Measurements from ENCODE around the gene ILF3.
"Not testable (repeated sequence)": the region's sequence is repeated elsewhere in the genome, so short reads cannot be mapped to it uniquely, and the experiment has no call there.

The ILF3 gene

DNA sequence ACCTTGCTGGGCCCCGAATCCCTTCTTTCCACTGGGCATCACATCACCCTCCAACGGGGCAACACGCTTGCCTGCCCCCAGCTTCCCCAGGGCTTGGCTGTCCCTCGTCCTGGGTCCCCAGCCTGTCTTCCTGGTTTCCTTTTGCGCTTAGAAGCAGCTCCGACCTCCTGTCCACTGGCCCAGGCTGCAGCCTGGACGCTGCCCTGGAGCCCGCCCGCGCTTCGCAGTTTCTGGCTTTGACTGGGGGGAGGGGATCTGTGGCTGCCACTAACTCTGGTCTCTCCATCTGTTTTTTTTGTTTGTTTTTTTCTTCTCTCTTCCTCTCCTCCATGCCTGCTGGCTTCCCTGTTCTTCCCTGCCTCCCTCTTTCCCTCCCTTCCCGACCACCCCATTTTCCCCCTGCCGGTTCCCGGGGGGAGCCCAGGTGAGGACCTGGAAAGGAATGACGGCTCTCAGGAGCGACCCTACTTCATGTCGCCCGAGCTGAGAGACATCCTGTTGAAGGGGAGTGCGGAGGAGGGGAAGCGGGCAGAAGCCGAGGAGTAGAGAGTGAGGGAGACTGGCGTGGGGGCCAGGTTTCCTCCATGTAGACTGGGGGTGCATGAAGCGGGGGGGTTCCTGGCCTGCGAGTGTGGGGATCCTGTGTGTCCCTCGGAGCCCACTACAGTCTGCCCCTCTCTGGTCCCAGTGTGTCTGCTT lies 11.5 kb upstream of the ILF3 start:
- no peak for DNase-seq (ENCODE audit: low read depth in 3 of 3)

DNA sequence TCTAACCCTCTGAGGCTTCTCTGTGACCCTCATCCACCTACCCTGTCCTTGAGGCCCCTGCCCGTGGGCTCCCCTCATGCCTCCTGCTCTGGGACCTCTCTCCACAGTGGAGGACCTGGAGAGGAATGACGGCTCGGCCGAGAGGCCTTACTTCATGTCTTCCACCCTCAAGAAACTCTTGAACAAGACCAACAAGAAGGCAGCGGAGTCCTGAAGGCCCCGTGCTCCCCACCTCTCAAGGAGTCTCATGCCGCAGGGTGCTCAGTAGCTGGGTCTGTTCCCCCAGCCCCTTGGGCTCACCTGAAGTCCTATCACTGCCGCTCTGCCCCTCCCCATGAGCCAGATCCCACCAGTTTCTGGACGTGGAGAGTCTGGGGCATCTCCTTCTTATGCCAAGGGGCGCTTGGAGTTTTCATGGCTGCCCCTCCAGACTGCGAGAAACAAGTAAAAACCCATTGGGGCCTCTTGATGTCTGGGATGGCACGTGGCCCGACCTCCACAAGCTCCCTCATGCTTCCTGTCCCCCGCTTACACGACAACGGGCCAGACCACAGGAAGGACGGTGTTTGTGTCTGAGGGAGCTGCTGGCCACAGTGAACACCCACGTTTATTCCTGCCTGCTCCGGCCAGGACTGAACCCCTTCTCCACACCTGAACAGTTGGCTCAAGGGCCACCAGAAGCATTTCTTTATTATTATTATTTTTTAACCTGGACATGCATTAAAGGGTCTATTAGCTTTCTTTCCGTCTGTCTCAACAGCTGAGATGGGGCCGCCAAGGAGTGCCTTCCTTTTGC lies 10.8 kb upstream of the ILF3 start:
- no peak for DNase-seq (ENCODE audit: low read depth in 3 of 3)

DNA sequence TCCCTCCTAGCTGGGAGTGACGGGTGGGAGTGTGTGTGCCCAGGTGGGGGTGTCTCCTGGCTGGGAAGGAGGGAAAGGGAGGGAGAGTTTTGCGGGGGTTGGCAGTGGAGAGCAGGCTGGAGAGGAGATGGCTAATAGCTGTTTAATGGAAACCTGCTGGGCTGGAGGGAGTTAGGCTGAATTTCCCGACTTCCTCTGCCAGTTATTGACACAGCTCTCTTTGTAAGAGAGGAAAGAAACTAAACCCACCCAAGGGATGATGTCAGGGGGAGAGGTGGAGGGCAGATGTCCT lies 10.2 kb upstream of the ILF3 start:
- no peak for DNase-seq (ENCODE audit: low read depth in 3 of 3)

DNA sequence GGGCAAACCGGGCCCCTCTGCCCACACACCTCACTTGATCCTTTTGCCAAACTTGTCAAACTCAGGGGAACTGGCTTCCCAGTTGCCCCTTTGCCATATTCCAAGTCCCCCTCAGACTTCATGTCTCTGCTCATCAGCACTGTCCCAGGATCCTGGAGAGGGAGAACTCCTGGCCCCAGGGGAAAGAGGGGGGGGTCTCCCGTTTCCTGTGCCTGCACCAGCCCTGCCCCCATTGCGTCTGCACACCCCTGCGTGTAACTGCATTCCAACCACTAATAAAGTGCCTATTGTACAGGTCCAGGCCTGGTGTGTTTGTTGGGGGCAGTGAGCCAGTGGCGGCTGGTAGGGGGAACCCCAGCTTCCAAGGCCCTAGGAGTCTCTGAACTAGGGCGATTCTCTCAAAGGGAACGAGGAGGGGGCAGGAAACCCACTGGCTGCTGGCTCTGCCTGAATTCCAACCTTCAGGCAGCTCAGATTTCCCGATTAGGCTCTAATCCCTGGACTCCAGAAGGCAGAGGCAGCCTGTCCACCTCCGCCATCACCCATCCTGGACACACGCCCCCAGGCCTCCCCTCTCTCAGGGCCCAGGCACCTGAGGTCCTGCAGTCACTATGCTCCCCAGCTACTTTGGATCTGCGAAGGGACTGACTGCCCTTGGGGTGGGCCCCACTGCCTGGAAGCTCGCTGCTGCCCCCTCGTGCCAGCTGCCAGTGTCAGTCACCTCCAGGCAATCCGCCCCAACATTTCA lies 9.7 kb upstream of the ILF3 start:
- DNase-seq (ENCODE audit: low read depth in 3 of 3) = peak; percentile 69 to 82 (median 72)

DNA sequence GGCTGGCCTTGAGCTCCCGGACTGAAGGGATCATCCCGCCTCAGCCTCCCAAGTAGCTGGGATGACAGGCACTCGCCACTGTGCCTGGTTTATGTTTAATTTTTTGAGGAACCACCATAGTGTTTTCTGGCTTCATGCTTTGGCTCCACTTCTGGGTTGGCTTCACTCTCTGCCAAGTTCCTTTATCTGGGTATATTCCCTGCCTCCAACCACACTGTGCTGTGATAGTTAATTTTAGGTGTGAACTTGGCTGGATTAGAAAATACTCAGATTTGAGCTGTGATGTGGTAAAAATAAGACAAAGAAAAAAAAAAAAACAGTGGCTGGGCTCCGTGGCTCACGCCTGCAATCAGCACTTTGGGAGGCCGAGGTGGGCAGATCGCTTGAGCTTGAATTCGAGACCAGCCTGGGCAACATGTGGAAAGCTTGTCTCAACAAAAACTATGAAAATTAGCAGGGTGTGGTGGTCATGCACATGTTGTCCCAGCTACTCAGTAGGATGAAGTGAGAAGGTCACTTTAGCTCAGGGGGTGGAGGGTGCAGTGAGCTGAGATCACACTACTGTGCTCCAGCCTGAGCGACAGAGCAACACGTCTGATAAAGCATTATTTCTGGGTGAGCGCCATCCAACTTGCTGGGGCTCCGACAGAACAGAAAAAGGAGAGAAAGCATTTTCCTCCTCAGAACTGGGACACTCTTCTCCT lies 7.5 kb upstream of the ILF3 start:
- DNase-seq (ENCODE audit: low read depth in 3 of 3) = no peak

DNA sequence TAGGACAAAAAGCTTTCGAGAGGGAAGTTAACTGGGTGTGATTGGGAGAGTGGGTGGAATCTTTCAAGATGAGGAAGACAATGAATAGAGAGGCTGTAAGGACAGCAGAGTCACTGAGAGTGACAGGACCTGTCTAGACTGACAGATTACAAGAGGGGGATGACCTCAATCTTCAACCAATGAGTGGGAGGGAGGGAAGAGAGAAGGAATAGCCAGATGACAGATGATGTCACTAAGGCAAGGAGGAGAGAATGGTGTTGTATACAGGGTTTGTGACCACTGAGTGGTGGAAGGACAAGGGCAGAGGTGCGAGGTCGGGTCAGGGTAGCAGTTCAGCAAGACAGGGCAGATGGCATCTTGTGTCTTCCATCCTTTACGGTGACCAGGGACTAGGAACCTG lies 5.8 kb upstream of the ILF3 start:
- DNase-seq (ENCODE audit: low read depth in 3 of 3) = no peak

DNA sequence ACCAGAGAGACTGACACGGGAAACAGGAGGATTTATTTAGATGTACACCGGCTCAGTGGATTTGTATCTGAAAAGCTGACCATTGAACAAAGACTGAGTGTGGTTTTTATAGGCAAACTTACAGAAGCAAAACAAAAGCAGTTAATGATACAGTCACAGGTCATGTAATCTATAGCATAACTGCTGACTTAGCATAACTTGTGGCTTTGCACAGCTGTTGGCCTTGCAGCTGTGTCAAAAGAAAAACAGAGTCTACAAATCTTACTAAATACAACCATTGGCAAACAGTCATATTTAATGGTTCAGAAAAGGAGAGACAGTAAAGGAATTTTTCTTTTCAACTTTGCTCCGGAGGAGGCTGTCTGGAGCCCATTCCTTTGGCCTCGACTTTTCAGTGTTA lies 2.3 kb upstream of the ILF3 start:
- DNase-seq (ENCODE audit: low read depth in 3 of 3) = no peak

DNA sequence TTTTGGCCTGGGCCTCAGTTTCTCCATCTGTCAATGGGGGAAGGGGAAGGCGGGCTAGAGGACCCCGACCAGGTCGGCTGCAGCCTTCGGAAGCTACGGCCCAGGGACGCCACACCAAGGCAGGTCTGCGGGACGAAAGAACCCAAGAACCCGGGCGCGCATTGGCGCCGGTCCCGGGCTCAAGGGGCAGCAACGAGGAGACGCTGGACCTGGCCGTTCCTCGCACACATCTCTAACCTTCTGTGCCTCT lies 739 bp upstream of the ILF3 start:
- DNase-seq (ENCODE audit: low read depth in 3 of 3) = no peak

DNA sequence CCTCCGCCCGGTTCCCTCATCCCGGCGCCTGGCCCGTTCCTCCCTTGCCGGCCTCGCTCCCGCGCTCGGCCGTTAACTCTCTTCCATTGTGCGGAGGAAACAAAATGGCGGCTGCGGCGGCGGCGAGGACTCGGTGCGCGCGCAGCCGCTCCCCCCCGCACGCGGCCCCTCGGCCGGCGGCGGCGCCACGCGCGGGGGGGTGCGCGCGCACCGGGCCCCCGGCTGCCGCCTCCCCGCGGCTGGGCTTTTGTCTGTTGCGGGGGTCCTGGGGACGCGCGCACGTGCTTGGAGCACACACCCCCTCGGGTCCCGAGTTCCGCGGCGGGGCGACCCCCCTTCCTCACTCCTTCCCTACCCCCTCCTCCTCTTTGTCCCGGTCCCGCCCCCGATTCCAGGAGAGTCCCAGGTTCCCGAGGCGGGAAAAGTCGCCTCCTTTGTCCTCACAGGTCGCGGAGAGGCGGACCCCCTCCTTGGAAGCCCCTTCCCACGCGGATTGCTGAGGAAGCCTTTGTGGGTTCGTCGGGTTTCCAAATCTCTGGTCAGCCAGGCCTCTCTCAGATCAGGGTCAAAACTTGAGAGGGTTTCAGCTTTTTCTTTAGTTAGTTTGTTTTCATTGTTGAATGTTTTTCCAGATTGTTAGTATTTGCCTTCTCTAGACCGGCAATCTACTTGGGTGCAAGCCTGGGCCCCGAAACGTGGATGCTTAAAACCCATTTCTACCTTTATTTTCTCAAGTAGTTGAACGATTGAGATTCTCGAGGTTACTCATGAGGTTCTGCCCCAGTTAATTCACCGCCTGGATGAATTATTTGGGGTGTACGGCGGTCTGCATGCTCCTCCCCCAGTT lies 687 bp downstream of the ILF3 start:
- DNase-seq (ENCODE audit: low read depth in 3 of 3) = peak; percentile 19 to 54 (median 36)

DNA sequence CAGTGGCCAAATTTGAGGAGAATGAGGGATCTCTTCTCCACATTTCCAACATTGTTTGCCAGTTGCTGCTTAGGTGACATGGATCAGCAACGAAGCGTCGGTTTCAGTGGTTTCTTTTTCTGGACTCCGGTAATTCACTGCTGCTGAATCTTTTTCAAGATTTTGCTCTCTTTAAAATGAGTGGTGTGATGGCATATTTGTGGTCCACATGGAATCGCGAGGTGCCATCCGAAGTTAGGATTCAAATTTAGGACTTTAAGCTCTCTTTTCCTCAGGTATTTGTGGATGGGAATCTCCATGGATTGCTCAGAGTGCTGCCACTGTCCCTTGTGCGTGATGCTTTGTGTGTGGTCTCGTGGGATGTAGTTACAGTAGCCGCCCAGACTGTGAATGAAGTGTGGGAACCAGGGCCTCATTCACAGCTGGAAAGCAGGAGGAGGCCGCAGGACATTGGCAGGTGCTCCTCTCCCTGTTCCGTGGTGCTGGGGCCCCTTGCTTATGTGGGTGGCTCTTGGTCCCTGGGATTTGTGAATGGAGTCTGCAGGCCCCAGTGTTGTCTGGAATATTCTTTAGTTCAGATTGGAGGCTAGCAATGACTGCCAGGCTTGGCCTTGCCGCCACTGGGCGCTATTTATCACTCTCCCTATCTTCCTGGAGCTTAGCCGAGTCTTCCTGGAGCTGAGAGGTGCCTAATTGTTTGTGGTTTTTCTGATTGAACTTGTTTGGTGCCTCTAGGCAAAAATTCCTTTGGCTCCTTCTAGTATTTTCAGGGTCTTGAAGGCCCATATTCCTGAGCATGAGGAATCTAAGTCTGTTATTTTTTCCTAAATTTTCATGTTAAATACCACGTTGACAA lies 1.5 kb downstream of the ILF3 start:
- no peak for DNase-seq (ENCODE audit: low read depth in 3 of 3)

DNA sequence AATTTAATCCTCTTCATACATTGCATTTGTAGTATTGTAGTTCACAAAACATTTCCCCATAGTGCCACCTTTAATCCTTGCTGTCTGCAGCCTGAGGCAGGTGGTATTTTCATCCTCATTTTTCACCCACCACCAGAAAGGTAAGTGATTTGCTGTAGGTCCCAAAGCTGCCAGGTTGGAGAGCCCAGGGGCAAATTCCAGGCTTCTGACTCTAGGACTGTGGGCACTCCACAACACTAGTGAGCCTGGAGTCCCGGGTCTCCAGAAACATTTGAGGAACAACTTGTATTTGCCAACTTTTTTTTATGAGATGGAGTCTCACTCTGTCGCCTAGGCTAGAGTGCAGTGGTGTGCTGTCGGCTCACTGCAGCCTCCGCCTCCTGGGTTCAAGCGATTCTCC lies 6.2 kb downstream of the ILF3 start:
- DNase-seq (ENCODE audit: low read depth in 3 of 3) = no peak

DNA sequence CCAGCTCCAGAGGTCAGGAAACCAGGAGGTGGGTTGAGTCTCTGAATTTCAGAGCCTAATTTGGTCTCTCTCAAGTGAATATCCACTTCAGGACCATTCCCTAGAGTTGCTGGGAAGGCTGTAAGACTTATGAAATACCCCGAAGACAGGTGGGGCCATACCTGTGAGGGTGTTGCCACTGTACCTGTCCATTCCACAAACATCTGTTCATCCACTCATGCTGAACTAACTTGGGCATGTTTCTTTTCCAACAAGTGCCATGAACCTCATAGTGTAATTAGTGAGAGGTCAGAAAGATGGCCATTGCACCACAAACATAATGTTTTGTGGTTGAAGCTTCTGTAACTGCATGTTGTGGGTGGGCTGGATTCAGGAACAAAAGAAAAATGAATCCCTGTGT lies 7.8 kb downstream of the ILF3 start:
- DNase-seq (ENCODE audit: low read depth in 3 of 3) = no peak

DNA sequence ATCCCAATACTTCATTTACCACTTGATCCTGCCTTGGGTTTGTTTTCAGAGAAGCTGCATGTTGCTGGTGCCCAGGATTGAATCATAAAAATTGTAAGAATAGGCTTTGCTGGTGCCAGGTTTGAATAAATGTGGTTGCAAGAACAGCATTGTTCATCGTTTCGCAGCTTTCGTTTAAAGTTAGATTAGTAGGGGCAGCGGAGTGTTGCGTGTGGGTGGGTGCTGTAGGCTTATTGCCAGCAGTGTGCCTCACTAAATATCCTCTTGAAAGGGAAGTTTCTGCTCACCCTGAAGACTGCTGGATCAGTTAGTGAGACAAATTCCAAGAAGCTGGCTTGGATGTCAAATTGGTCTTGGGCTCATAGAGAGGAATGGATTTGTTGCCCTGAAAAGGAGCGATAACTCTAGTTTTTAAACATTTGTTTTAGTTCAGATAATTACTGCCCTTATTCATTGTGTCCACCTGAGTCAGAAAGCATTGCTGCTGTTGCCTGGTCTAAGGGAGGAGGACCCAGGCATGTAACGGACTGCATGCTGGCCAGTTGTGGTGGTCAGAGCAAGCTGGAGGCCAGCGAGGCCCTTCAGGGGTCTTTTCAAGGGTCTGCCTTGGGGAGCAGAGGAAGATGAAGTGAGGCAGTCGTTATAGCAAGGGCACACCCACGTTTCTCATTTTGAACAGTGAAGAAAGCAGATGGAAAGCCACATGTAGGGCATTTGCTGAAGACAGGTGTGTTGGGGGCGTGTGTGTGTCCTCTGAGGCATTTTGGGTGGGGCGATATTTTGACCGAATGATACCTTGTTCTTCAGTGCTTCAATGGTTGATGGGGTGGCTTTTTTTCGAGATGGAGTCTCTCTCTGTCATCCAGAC lies 8.5 kb downstream of the ILF3 start:
- peak in 1 of 3 experiments; percentile 32 for DNase-seq (ENCODE audit: low read depth in 3 of 3)

DNA sequence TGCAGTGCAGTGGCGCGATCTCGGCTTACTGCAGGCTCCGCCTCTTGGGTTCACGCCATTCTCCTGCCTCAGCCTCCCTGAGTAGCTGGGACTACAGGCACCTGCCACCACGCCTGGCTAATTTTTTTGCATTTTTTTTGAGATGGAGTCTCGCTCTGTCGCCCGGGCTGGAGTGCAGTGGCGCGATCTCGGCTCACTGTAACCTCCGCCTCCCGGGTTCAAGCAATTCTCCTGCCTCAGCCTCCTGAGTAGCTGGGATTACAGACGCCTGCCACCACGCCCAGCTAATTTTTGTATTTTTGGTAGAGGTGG lies 9.1 kb downstream of the ILF3 start:
- not testable (repeated sequence) for DNase-seq (ENCODE audit: low read depth in 3 of 3)

DNA sequence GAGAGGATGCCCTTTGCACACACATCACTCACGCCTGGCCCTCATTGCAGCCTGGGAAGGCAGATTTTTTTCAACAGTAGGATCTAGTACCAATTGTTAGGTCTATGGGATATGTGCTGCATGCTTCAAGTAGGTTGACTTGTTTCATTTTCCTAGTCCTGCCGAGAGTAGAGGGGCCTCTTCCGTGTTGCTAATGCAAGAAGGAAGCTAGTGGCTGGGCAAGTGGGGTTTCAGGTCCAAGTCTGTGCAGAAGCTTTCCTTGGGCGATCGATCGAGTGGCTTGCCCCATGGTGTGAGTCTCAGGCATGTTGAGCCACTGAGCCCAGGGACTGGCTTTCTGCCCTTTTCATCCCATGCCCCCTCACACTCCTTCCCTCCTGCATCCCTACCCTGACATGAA lies 13.7 kb downstream of the ILF3 start:
- DNase-seq (ENCODE audit: low read depth in 3 of 3) = no peak

DNA sequence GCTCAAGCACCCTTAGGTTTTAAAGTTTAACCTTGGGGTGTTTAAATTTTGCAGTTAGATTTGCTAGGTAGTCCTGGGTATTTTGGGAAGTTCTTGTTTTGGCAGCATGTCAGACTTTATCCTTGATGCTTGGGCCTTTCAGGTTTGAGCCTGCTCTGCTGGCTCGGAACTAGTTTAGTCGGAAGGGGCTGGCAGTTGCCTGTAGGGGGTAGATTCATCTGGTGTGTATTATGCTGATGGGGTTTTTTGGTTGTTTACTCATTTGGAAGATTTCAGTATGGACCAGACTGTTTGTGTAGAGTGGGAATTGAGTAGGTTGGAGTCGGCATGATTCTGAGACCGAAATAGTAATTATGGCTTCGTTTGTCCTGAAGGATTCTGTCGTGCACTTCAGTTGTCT lies 15.1 kb downstream of the ILF3 start:
- no peak for DNase-seq (ENCODE audit: low read depth in 3 of 3)

DNA sequence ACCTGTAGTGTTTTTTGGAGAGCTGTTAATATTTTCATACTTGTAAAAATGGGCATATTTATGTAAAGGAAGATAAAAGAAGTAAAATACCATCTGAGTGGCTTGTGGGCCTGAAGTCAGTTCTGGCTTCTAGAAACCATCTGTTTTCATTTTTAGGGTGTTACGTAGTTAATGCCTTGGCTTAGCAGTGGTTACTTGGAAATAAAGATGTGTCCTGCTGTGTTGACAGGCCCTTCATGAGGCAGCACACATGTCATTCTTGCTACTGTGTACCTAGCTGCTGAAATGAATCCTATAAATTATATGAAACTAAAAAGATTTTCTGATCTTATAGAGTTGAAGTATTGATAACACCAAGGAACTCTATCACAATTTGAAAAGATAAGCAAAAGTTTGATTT lies 16.0 kb downstream of the ILF3 start:
- DNase-seq (ENCODE audit: low read depth in 3 of 3) = no peak

DNA sequence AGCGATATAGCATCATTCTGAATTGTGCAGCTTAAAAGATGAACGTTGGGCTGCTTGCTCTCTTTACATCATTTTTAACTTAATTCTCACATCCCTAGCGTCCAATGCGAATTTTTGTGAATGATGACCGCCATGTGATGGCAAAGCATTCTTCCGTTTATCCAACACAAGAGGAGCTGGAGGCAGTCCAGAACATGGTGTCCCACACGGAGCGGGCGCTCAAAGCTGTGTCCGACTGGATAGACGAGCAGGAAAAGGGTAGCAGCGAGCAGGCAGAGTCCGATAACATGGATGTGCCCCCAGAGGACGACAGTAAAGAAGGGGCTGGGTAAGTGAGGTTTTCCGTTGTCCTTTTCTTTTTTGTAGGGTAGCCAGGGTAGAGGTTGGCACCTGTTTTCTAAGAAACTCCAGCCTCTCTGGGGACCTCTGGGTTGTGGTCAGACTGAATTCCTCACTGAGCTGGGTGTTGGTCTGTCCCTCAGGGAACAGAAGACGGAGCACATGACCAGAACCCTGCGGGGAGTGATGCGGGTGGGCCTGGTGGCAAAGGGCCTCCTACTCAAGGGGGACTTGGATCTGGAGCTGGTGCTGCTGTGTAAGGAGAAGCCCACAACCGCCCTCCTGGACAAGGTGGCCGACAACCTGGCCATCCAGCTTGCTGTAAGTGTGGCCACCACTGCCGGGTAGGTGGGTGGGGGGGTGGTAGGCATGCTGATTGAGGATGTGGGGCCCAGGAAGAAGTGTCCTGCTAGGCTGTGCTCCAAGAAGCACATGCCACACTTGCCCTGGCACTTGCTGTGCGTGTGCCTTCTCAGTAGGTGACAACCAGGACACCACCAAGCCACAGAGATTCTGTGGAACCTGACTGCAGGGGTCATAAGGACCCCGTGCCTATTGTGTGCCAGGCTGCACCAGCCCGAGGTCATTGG lies 17.0 kb downstream of the ILF3 start:
- DNase-seq (ENCODE audit: low read depth in 3 of 3) = no peak

DNA sequence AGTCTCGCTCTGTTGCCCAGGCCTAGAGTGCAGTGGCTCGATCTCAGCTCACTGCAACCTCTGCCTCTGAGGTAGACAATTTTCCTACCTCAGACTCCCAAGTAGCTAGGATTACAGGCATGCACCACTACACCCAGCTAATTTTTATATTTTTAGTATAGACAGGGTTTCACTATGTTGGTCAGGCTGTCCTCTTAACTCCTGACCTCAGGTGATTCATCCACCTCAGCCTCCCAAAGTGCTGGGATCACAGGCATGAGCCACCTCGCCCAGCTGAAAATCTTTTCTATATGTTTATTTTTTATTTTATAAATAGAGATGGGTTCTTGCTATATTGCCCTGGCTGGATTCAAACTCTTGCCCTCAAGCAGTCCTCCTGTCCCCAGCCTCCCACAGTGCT lies 17.8 kb downstream of the ILF3 start:
- not testable (repeated sequence) for DNase-seq (ENCODE audit: low read depth in 3 of 3)

Measured in stimulated activated CD4-positive, alpha-beta T cell treated with anti-CD3 and anti-CD28 coated beads, TNF-alpha, amount 100 ng/mL, for 24 hours (primary cell).